Measurements from ENCODE around the gene SEC14L5.
"Not testable (repeated sequence)": the region's sequence is repeated elsewhere in the genome, so short reads cannot be mapped to it uniquely, and the experiment has no call there.

SEC14L5 gene

GRCh38 chr16:5040451-5040850 lies 82.3 kb downstream of the SEC14L5 start:
- DNase-seq (ENCODE audit: low read depth), result no peak

DNA sequence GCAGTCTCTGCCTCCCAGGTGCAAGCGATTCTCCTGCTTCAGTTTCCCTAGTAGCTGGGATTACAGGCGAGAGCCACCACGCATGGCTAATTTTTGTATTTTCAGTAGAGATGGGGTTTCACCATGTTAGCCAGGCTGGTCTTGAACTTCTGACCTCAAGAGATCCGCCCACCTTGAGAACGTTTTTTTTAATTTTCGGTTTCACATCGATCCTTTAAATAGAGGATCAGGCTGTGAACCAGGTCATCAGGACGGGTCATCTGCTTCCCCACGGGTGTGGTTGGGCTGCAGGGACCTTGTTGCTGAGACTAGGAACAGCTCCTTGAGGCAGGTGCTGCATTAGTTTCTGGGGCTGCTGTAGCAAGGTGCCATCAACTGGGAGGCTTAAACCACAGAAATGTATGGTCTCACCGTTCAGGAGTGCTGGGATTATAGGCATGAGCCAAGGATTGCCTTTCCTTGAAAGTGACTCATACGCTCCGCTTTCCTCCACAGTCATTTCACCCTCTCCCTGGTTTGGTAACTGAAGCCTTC lies 83.5 kb downstream of the SEC14L5 start:
- DNase-seq (ENCODE audit: low read depth), result no peak

DNA sequence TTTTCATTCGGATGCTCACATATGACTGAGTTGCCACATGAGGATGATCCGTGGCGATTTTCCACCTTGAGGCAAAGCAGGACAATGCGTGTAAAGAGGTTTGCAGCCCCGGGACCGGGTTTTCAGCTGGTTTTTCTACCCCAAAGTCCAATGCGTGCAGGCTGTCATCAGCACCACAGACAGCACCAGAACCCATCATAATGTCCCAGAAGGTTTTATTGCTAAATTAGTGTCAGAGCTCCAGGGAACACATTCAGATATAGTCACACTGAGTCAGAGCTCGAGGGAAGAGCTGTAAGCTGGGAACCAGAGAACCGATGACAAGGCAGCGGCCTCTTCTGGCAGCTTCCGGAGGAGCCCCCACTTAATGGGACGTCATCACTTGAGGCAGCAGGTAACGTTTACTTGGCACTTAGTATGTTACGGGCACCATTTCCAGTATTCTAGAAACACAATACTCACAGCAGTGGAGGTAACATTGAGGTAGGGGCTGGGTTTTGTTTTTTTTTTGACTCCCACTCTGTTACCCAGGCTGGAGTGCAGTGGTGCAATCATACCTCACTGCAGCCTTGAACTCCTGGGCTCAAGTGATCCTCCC lies 84.5 kb downstream of the SEC14L5 start:
- DNase-seq (ENCODE audit: low read depth), result no peak

- DNase-seq (ENCODE audit: low read depth), result no peak
These were observed 85.9 kb downstream of the SEC14L5 start for GRCh38 chr16:5044011-5044540.

DNA sequence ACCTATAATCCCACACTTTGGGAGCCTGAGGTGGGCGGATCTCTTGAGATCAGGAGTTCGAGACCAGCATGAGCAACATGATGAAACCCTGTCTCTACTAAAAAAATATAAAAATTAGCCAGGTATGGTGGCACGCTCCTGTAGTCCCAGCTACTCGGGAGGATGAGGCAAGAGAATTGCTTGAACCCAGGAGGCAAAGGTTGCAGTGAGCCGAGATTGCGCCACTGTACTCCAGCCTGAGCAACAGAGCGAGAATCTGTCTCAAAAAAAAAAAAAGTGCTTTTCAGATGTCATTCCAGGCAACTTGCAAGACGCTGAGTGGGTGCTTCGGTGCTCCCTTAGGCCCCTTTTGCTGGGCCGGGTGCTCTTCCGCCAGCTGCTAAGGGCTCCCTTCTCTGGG lies 86.5 kb downstream of the SEC14L5 start:
- DNase-seq (ENCODE audit: low read depth), result not testable (repeated sequence)

DNA sequence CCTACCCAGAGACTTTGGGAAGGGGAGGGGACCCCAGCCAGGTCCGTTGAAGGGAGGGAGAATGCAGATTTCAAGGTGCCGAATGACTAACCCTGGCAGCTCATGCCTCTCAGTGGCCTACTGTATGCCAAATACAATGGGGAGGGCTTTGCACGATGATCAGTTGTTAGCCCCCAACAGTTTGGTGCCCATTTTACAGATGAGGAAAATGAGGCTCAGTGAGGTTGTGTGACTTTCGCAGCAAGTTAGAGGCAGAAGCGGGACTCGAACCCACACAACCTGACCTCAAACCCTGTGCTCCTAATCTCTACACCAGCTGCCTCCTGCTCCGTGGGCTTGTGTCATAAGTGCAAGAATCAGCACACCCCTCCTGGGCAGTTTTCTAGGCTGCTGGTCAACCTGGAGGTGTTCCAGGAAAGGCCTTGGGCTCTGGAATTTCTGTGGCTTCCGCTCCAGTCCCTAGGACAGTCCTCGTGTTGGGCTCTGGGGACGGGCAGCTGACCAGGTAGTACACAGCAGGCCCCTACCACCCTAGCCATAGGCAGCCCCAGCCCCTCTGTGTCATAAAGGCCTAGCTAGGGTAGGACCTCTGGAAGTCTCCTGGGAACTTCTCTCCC lies 87.5 kb downstream of the SEC14L5 start:
- no peak for DNase-seq (ENCODE audit: low read depth)

- DNase-seq (ENCODE audit: low read depth), result no peak
These were observed 88.8 kb downstream of the SEC14L5 start for GRCh38 chr16:5046914-5047313.

DNA sequence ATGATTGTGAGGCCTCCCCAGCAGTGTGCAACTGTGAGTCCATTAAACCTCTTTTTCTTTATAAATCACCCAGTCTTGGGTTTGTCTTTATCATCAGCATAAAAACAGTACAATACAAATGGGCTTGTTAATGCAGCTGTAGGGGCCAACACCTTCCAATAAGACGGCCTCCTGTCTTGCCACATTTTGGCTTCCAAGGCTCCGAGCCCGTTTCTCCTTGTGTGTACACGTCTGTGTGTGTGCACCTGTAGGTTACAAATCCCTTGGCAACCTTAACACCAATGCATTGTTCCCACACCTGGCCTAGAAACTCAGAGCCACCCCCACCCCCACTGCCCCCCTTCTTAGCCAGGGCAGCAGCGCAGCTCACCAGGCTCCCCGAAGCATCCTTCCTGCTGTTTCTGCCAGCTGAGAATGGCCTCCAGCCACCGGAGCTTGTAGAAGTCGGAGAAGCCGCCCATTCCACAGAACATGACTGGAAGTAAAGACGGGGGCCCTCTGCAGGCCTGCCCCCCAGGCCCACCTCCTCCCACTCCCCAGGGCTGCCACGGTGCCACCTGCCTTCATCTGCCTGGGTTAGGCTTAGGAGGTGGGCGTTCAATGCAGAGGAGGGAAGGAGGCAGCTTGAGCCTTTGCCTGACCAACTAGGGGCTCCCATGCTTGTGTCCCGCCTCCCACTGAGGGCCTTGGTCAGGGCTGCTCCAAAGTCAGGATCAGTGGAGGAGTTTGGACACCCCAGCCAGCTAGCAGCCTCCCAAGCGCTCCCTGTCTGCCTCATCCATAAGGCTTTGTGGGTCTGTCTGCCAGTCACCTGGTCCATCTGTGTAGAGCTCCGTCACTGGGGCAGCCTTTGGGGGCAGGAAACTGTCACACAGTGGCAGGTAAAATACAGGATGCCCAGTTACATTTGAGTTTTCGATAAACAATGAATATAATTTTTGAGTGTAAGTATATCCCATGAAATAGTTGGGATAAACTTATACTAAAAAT lies 97.0 kb downstream of the SEC14L5 start:
- DNase-seq (ENCODE audit: low read depth), result no peak

GRCh38 chr16:5056352-5056751 lies 98.2 kb downstream of the SEC14L5 start:
- DNase-seq (ENCODE audit: low read depth), result peak; percentile 8

DNA sequence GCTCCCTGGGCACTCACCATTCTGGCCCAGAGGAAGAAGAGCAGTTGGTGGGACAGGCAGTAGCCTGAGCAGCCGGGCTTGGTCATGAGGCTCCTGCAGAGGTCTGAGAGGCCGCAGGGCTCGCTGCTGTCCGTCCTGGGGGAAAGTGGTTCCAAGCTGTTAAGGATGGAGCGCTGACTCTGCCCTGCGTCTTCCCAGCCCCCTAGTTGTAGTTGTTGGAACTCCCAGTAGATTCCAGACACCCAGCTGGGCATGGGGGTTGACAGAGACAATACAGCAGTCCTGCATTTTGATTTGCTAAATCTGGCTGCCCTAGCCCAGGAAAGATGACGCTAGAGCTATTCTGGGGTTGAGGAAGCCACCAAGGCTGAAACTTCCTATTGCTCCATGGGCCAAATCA lies 100.3 kb downstream of the SEC14L5 start:
- DNase-seq (ENCODE audit: low read depth), result no peak

GRCh38 chr16:5059386-5060072 lies 101.4 kb downstream of the SEC14L5 start:
- DNase-seq (ENCODE audit: low read depth), result no peak

GRCh38 chr16:5060073-5060641 lies 102.0 kb downstream of the SEC14L5 start:
- no peak for DNase-seq (ENCODE audit: low read depth)

DNA sequence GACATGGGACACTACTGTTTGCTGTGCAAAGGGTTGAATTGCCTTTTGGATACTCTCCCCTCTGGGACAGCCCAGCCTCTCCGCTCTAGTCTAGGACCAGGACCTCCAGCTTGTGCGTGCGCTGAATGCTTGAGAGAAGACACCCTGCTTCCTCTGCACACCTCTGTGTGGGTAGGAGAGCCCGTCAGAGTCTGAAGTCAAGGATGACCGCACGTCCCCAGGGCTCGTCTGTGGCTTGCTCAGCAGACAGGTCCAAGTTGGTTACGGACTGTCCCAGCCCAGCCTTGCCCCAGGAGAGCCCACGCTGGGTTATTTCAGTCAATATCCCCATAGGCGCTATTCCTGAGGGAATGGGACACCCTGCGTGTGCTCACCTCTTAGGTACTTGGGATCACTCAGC lies 103.9 kb downstream of the SEC14L5 start:
- no peak for DNase-seq (ENCODE audit: low read depth)

GRCh38 chr16:5062790-5063765 lies 104.9 kb downstream of the SEC14L5 start:
- no peak for DNase-seq (ENCODE audit: low read depth)

GRCh38 chr16:5064915-5065314 lies 106.8 kb downstream of the SEC14L5 start:
- DNase-seq (ENCODE audit: low read depth), result no peak

DNA sequence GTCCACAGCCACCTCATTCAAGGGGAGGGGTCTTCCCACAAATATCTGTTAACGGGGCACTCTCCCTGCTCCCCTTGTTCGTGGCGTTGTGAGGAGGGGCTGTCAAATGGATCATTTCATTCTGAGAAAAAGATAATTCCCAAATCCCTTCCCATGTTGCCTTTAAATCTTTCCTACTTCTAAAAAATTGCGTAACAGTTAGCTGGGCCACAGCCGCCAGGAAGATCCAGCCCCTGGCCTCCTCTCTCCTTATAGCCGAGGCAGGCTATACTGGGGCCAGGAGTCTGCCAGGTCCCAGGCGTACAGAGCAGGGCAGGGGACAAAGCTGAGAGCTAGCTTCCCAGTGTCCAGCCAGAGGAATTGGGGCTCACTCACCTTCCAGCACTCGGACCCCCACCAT lies 107.2 kb downstream of the SEC14L5 start:
- DNase-seq (ENCODE audit: low read depth), result no peak

DNA sequence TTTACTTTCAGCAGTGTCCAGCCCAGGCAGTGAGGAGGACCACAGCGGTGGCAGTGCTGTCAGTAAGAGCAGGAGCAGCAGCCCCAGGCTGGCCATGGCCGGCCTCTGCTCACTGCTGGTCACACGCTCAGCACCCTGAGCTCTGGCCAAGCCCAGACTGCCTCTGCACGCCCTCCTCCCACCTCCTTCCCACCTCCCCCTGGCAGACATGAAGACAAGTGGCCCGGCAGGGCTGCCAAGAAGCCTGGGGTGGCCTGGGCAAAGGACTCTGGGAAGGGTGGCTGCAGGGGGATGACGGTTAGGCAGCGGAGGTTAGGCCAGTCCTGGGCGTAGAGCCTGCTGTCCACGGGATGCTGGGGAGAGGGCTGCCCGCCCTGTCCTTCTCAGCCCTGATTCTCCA lies 107.7 kb downstream of the SEC14L5 start, which contains the start of gene C16orf89:
Gene C16orf89, minus strand, starts transcription at position 144 of the 400 bp plus-strand sequence. Its CDS starts 48 bp downstream, at position 96.
- no peak for DNase-seq (ENCODE audit: low read depth)

GRCh38 chr16:5066511-5066910 lies 108.4 kb downstream of the SEC14L5 start:
- no peak for DNase-seq (ENCODE audit: low read depth)

Measured in stimulated activated CD8-positive, alpha-beta memory T cell treated with anti-CD3 and anti-CD28 coated beads, Interleukin-7, amount 100 ng/mL, for 24 hours (primary cell).